Measurements from ENCODE around the gene GRID1.
"Not testable (repeated sequence)": the region's sequence is repeated elsewhere in the genome, so short reads cannot be mapped to it uniquely, and the experiment has no call there.

The GRID1 gene

GRCh38 chr10:86391986-86392722 lies 25.6 kb upstream of the GRID1 start:
- no peak for DNase-seq

- no peak for DNase-seq
Measured at GRCh38 chr10:86391236-86391840, 24.7 kb upstream of the GRID1 start.

GRCh38 chr10:86390337-86391120 lies 23.9 kb upstream of the GRID1 start:
- no peak for DNase-seq

- peak; percentile 58 for DNase-seq
Measured at GRCh38 chr10:86389441-86390193, 23.0 kb upstream of the GRID1 start.

- DNase-seq = not testable (repeated sequence)
Measured at GRCh38 chr10:86389109-86389440, 22.5 kb upstream of the GRID1 start.

- no peak for DNase-seq
Measured at GRCh38 chr10:86388119-86388704, 21.6 kb upstream of the GRID1 start.

- no peak for DNase-seq
Measured at GRCh38 chr10:86387178-86387794, 20.7 kb upstream of the GRID1 start.

GRCh38 chr10:86385806-86386205 lies 19.2 kb upstream of the GRID1 start:
- DNase-seq = no peak

GRCh38 chr10:86377797-86378146 lies 11.2 kb upstream of the GRID1 start:
- no peak for DNase-seq

- DNase-seq = peak; percentile 89
Measured at GRCh38 chr10:86376852-86377796, 10.5 kb upstream of the GRID1 start.

GRCh38 chr10:86376403-86376802 lies 9.8 kb upstream of the GRID1 start:
- DNase-seq = no peak

- no peak for DNase-seq
Measured at GRCh38 chr10:86375204-86375603, 8.6 kb upstream of the GRID1 start.

GRCh38 chr10:86374664-86375063 lies 8.1 kb upstream of the GRID1 start:
- no peak for DNase-seq

GRCh38 chr10:86373828-86374227 lies 7.2 kb upstream of the GRID1 start:
- no peak for DNase-seq

- DNase-seq = no peak
Measured at GRCh38 chr10:86373251-86373650, 6.7 kb upstream of the GRID1 start.

GRCh38 chr10:86372784-86373239 lies 6.2 kb upstream of the GRID1 start:
- no peak for DNase-seq

GRCh38 chr10:86372119-86372783 lies 5.7 kb upstream of the GRID1 start:
- DNase-seq = no peak

- no peak for DNase-seq
Measured at GRCh38 chr10:86371691-86372090, 5.1 kb upstream of the GRID1 start.

GRCh38 chr10:86371116-86371515 lies 4.5 kb upstream of the GRID1 start:
- no peak for DNase-seq

- no peak for DNase-seq
Measured at GRCh38 chr10:86370006-86370585, 3.5 kb upstream of the GRID1 start.
